Ramos (cell line): ENCODE data around the gene OR14A2.
"Not testable (repeated sequence)": the region's sequence is repeated elsewhere in the genome, so short reads cannot be mapped to it uniquely, and the experiment has no call there.

Experiments used
- in situ Hi-C: fragments of 300-500 bp; cut with MboI; formaldehyde crosslinking; loops from one replicate; pipeline ENCODE4 v1.14.3; 2022; ENCODE audit warnings: low sequenced_read_pairs; ENCODE audit not compliant: unreplicated experiment

Gene OR14A2

GRCh38 chr1:247748041-247748440 lies at the start of gene OR14A2:
TSS of gene OR14A2 (minus strand) at chr1:247748141.
- in situ Hi-C loops, result no loop called here

- in situ Hi-C loops, result no loop called here
These were observed 49.6 kb upstream of the OR14A2 start for GRCh38 chr1:247797518-247797917.

GRCh38 chr1:247769603-247770002 lies 21.7 kb upstream of the OR14A2 start:
- in situ Hi-C loops, result no loop called here

GRCh38 chr1:247760456-247760855 lies 12.5 kb upstream of the OR14A2 start, which contains the start of gene OR1C1:
TSS of gene OR1C1 (minus strand) at chr1:247760556. CDS start at chr1:247758406, 2,150 bp downstream.
- in situ Hi-C loops, result no loop called here

GRCh38 chr1:247754311-247754710 lies 6.4 kb upstream of the OR14A2 start:
- in situ Hi-C loops, result not testable (repeated sequence)

- in situ Hi-C loops, result no loop called here
These were observed 1.9 kb upstream of the OR14A2 start for GRCh38 chr1:247749870-247750269.

GRCh38 chr1:247747616-247748015 lies 325 bp downstream of the OR14A2 start:
- in situ Hi-C loops, result no loop called here

GRCh38 chr1:247746391-247746935 lies 1.5 kb downstream of the OR14A2 start:
- in situ Hi-C loops, result no loop called here

GRCh38 chr1:247742215-247742760 lies 5.7 kb downstream of the OR14A2 start:
- in situ Hi-C loops, result not testable (repeated sequence)

- in situ Hi-C loops, result no loop called here
These were observed 6.2 kb downstream of the OR14A2 start for GRCh38 chr1:247741756-247742155.

- in situ Hi-C loops, result no loop called here
These were observed 7.2 kb downstream of the OR14A2 start for GRCh38 chr1:247740721-247741120.

GRCh38 chr1:247738315-247738714 lies 9.6 kb downstream of the OR14A2 start, which contains the start of gene OR14K1:
TSS of gene OR14K1 (plus strand) at chr1:247738615. CDS start at chr1:247738615, 0 bp downstream.
- in situ Hi-C loops, result no loop called here

GRCh38 chr1:247721222-247721621 lies 26.7 kb downstream of the OR14A2 start:
- in situ Hi-C loops, result no loop called here

GRCh38 chr1:247716546-247716945 lies 31.4 kb downstream of the OR14A2 start, which contains the start of gene OR6F1:
TSS of gene OR6F1 (minus strand) at chr1:247716646. CDS start at chr1:247712755, 3,891 bp downstream.
- in situ Hi-C loops, result no loop called here

- in situ Hi-C loops, result no loop called here
These were observed 34.2 kb downstream of the OR14A2 start for GRCh38 chr1:247713753-247714152.

- in situ Hi-C loops, result not testable (repeated sequence)
These were observed 37.3 kb downstream of the OR14A2 start for GRCh38 chr1:247710681-247711080.

GRCh38 chr1:247701338-247701737 lies 46.6 kb downstream of the OR14A2 start:
- in situ Hi-C loops, result no loop called here

GRCh38 chr1:247681288-247681897 lies 66.5 kb downstream of the OR14A2 start:
- in situ Hi-C loops, result no loop called here

- in situ Hi-C loops, result no loop called here
These were observed 67.8 kb downstream of the OR14A2 start for GRCh38 chr1:247680171-247680570.

- in situ Hi-C loops, result no loop called here
These were observed 68.3 kb downstream of the OR14A2 start, which contains the start of gene OR13G1 for GRCh38 chr1:247679639-247680038. TSS of gene OR13G1 (minus strand) at chr1:247679739. CDS start at chr1:247673041, 6,698 bp downstream.
